Amniotic stem cell (primary cell): ENCODE measurements around the gene RNASE7.
"Not testable (repeated sequence)": the region's sequence is repeated elsewhere in the genome, so short reads cannot be mapped to it uniquely, and the experiment has no call there.

Experiments
- DNase-seq: peaks from one replicate; lab custom pipeline; 2025; lab: John Stamatoyannopoulos, UW

The RNASE7 gene

GRCh38 chr14:21041676-21042433 lies at the start of gene RNASE7:
Gene RNASE7 (plus strand): TSS chr14:21042362. CDS start chr14:21042993, 631 bp downstream.
- DNase-seq, result no peak

- no peak for DNase-seq
Observed at GRCh38 chr14:20996521-20996920, 45.6 kb upstream of the RNASE7 start.

- DNase-seq, result no peak
Observed at GRCh38 chr14:20997115-20997514, 45.0 kb upstream of the RNASE7 start.

- DNase-seq, result no peak
Observed at GRCh38 chr14:20997564-20997963, 44.6 kb upstream of the RNASE7 start.

GRCh38 chr14:20998139-20998538 lies 44.0 kb upstream of the RNASE7 start:
- DNase-seq, result no peak

- no peak for DNase-seq
Observed at GRCh38 chr14:20998674-20999366, 43.3 kb upstream of the RNASE7 start, which contains the start of gene SLC39A2. Gene SLC39A2 (plus strand): TSS chr14:20999293. CDS start chr14:20999447, 154 bp downstream.

- DNase-seq, result no peak
Observed at GRCh38 chr14:20999591-20999990, 42.6 kb upstream of the RNASE7 start.

- DNase-seq, result no peak
Observed at GRCh38 chr14:21001218-21001617, 40.9 kb upstream of the RNASE7 start.

- no peak for DNase-seq
Observed at GRCh38 chr14:21003788-21004346, 38.3 kb upstream of the RNASE7 start.

- DNase-seq, result not testable (repeated sequence)
Observed at GRCh38 chr14:21009721-21010120, 32.4 kb upstream of the RNASE7 start.

GRCh38 chr14:21011136-21011535 lies 31.0 kb upstream of the RNASE7 start:
- DNase-seq, result no peak

GRCh38 chr14:21014761-21015190 lies 27.4 kb upstream of the RNASE7 start:
- peak; percentile 64 for DNase-seq

- DNase-seq, result no peak
Observed at GRCh38 chr14:21015312-21015711, 26.9 kb upstream of the RNASE7 start.

- DNase-seq, result no peak
Observed at GRCh38 chr14:21016413-21017190, 25.6 kb upstream of the RNASE7 start.

- no peak for DNase-seq
Observed at GRCh38 chr14:21017528-21018245, 24.5 kb upstream of the RNASE7 start.

GRCh38 chr14:21018286-21018685 lies 23.9 kb upstream of the RNASE7 start:
- DNase-seq, result no peak

GRCh38 chr14:21018781-21019180 lies 23.4 kb upstream of the RNASE7 start:
- no peak for DNase-seq

- no peak for DNase-seq
Observed at GRCh38 chr14:21019366-21019765, 22.8 kb upstream of the RNASE7 start.

- no peak for DNase-seq
Observed at GRCh38 chr14:21020977-21021545, 21.1 kb upstream of the RNASE7 start.

GRCh38 chr14:21022686-21023085 lies 19.5 kb upstream of the RNASE7 start:
- DNase-seq, result no peak

- no peak for DNase-seq
Observed at GRCh38 chr14:21023174-21023573, 19.0 kb upstream of the RNASE7 start.
